ENCODE data around the gene DLG2. TPM values are rescaled to one million over a fixed set of nuclear protein-coding genes. Genes with fewer than 3 reads are reported as not detected.

Gene DLG2
- total and polyA plus RNA-seq, 2 donors (not counting 3 experiments of a cell fraction or from before 2014, with no cell fraction given), result 0.15 to 1.1 TPM

DNA sequence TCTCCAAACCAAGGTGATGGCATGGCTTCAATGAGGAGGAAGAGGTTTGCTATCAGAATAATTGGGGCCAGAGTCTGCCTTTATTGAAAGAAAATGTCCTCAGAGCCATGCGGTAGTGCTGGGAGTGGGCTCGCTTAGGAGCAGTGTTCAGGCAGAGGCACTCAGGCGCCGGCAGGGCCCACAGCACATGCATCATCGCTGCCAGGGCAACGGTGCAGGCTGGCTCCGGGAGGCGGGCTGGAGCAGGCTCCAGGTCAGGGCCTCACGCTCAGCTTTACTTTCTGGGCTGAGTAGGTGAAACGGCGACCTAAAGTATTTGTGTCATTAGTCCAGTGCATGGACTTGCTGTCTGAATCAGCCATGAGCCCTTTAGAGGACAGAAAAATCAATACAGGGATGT is 2171.1 kb downstream of the DLG2 start:
- no peaks in the 10 kb centered on the region for H4K20me1 ChIP-seq (replicated peaks; ENCODE audit: control insufficient read depth, extremely low read depth, insufficient read depth, low read length)
- intact Hi-C loops (cut with micrococcal nuclease) (no loop called here), dilution Hi-C loops (cut with MboI; ENCODE audit: extremely low pct_ligation_motif_present, low sequenced_read_pairs) (no loop called here)
- H3K36me3 ChIP-seq (ENCODE audit: control insufficient read depth in 2 of 2, extremely low read depth in 1 of 2, insufficient read depth in 2 of 2, low read length in 2 of 2), result no peaks in the 10 kb centered on the region
- FAIRE-seq (no peak), DNase-seq (ENCODE audit: low read depth, low spot score) (no peak)
- H2AFZ ChIP-seq (ENCODE audit: low read depth, low read length), result no peak overlapping the region
- no peaks in the 10 kb centered on the region for H3K9me3 ChIP-seq (replicated peaks; ENCODE audit: control insufficient read depth, insufficient read depth, low read length)
- POLR2A ChIA-PET, result no interaction called here
- no peaks in the 10 kb centered on the region for H3K79me2 ChIP-seq (ENCODE audit: control insufficient read depth, insufficient read depth, low read length)
- no peaks in the 10 kb centered on the region for H3K27me3 ChIP-seq (ENCODE audit: control insufficient read depth in 2 of 2, insufficient read depth in 2 of 2, low read length in 2 of 2)
- no peak overlapping the region for H3K4me3 ChIP-seq (replicated peaks in 1 of 3; ENCODE audit: insufficient read depth in 1 of 3, low read depth in 1 of 3, low read length in 3 of 3)
- H3K4me2 ChIP-seq (ENCODE audit: insufficient read depth, low read length), result no peak overlapping the region
- H3K4me1 ChIP-seq (ENCODE audit: control insufficient read depth, extremely low read depth, insufficient read depth, low read length), result no peaks in the 10 kb centered on the region
- H3K9me1 ChIP-seq (replicated peaks; ENCODE audit: control insufficient read depth, extremely low read depth, insufficient read depth, low read length), result no peaks in the 10 kb centered on the region
- CTCF ChIA-PET, result no interaction called here
- TF ChIP-seq POLR2A (IDR thresholded peaks at IDR 0.05; ENCODE audit: low read depth, low read length) (no peak), JUN (IDR thresholded peaks at IDR 0.05; ENCODE audit: borderline replicate concordance, insufficient read depth, insufficient read length, low read depth) (no peak)
- TF ChIP-seq, protein P1, sequence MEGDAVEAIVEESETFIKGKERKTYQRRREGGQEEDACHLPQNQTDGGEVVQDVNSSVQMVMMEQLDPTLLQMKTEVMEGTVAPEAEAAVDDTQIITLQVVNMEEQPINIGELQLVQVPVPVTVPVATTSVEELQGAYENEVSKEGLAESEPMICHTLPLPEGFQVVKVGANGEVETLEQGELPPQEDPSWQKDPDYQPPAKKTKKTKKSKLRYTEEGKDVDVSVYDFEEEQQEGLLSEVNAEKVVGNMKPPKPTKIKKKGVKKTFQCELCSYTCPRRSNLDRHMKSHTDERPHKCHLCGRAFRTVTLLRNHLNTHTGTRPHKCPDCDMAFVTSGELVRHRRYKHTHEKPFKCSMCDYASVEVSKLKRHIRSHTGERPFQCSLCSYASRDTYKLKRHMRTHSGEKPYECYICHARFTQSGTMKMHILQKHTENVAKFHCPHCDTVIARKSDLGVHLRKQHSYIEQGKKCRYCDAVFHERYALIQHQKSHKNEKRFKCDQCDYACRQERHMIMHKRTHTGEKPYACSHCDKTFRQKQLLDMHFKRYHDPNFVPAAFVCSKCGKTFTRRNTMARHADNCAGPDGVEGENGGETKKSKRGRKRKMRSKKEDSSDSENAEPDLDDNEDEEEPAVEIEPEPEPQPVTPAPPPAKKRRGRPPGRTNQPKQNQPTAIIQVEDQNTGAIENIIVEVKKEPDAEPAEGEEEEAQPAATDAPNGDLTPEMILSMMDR (IDR thresholded peaks at IDR 0.05; ENCODE audit: extremely low read depth in 1 of 2, insufficient read depth in 1 of 2, low read depth in 1 of 2, low read length in 2 of 2), result no peak
- H3K27ac ChIP-seq (ENCODE audit: insufficient read depth, low read depth, low read length), result no peak overlapping the region
- no TSS peak for BruUV-seq (replicated peaks)
- no peak overlapping the region for H3K9ac ChIP-seq (replicated peaks; ENCODE audit: extremely low read depth, insufficient read depth, low read length)

DNA sequence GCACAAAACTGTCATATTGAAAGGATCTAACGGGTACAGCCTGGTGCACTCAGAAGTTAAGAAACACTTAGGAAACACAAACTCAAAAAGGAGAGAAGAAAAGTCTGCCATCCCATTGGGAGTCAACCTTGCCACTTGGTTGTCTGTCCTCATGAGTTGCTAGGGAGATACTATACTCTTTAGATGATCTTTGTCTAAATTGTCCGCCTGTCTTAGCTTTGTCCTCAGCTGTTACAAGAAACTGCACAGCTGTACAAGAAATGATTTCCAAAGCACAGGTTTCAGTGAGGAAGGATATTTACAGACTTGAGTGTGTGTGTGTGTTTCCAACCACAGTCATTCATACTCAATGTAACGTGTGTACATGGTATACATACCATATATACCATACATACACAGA is 2171.8 kb downstream of the DLG2 start:
- Histone ChIP-seq H3K36me3 (ENCODE audit: control insufficient read depth in 2 of 2, extremely low read depth in 1 of 2, insufficient read depth in 2 of 2, low read length in 2 of 2) (no peaks in the 10 kb centered on the region), H3K9me1 (replicated peaks; ENCODE audit: control insufficient read depth, extremely low read depth, insufficient read depth, low read length) (no peaks in the 10 kb centered on the region), H3K4me3 (replicated peaks in 1 of 3; ENCODE audit: insufficient read depth in 1 of 3, low read depth in 1 of 3, low read length in 3 of 3) (no peak overlapping the region), H3K9me3 (replicated peaks; ENCODE audit: control insufficient read depth, insufficient read depth, low read length) (no peaks in the 10 kb centered on the region), H3K27ac (ENCODE audit: insufficient read depth, low read depth, low read length) (no peak overlapping the region), H3K27me3 (ENCODE audit: control insufficient read depth in 2 of 2, insufficient read depth in 2 of 2, low read length in 2 of 2) (no peaks in the 10 kb centered on the region), H3K79me2 (ENCODE audit: control insufficient read depth, insufficient read depth, low read length) (no peaks in the 10 kb centered on the region), H2AFZ (ENCODE audit: low read depth, low read length) (no peak overlapping the region), H3K4me2 (ENCODE audit: insufficient read depth, low read length) (no peak overlapping the region), H3K9ac (replicated peaks; ENCODE audit: extremely low read depth, insufficient read depth, low read length) (no peak overlapping the region), H4K20me1 (replicated peaks; ENCODE audit: control insufficient read depth, extremely low read depth, insufficient read depth, low read length) (no peaks in the 10 kb centered on the region), H3K4me1 (ENCODE audit: control insufficient read depth, extremely low read depth, insufficient read depth, low read length) (no peaks in the 10 kb centered on the region)
- intact Hi-C loops (cut with micrococcal nuclease) (no loop called here), dilution Hi-C loops (cut with MboI; ENCODE audit: extremely low pct_ligation_motif_present, low sequenced_read_pairs) (no loop called here)
- BruUV-seq (replicated peaks), result no TSS peak
- no peak for TF ChIP-seq JUN (IDR thresholded peaks at IDR 0.05; ENCODE audit: borderline replicate concordance, insufficient read depth, insufficient read length, low read depth)
- no peak for TF ChIP-seq POLR2A (IDR thresholded peaks at IDR 0.05; ENCODE audit: low read depth, low read length)
- TF ChIP-seq MYC (IDR thresholded peaks at IDR 0.05; ENCODE audit: low read depth, low read length), result no peak
- TF ChIP-seq, protein P1 (IDR thresholded peaks at IDR 0.05; ENCODE audit: extremely low read depth in 1 of 2, insufficient read depth in 1 of 2, low read depth in 1 of 2, low read length in 2 of 2), result no peak
- TF ChIP-seq EZH2 (IDR thresholded peaks at IDR 0.05; ENCODE audit: borderline replicate concordance, low read depth, low read length, severe bottlenecking), result no peak
- TF ChIP-seq POLR2AphosphoS5 (IDR thresholded peaks at IDR 0.05; ENCODE audit: insufficient read depth, low read depth, low read length), result no peak
- no peak for TF ChIP-seq GATA2 (IDR thresholded peaks at IDR 0.05; ENCODE audit: insufficient read depth, insufficient read length, low read depth, low read length)
- TF ChIP-seq, protein P2, sequence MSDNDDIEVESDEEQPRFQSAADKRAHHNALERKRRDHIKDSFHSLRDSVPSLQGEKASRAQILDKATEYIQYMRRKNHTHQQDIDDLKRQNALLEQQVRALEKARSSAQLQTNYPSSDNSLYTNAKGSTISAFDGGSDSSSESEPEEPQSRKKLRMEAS (IDR thresholded peaks at IDR 0.05; ENCODE audit: insufficient read depth, insufficient read length), result no peak
- no peak for TF ChIP-seq FOS (IDR thresholded peaks at IDR 0.05; ENCODE audit: borderline replicate concordance, insufficient read depth, low read length)
- DNase-seq (ENCODE audit: low read depth, low spot score) (no peak), FAIRE-seq (no peak)
- ChIA-PET CTCF (no interaction called here), POLR2A (no interaction called here)
